Activated gamma-delta T cell (primary cell): Measurements from ENCODE around the gene PAIP2.
"Not testable (repeated sequence)": the region's sequence is repeated elsewhere in the genome, so short reads cannot be mapped to it uniquely, and the experiment has no call there.

Experiments used
- DNase-seq: peaks from one replicate; lab custom pipeline; 2025; lab: John Stamatoyannopoulos, UW

Gene PAIP2

DNA sequence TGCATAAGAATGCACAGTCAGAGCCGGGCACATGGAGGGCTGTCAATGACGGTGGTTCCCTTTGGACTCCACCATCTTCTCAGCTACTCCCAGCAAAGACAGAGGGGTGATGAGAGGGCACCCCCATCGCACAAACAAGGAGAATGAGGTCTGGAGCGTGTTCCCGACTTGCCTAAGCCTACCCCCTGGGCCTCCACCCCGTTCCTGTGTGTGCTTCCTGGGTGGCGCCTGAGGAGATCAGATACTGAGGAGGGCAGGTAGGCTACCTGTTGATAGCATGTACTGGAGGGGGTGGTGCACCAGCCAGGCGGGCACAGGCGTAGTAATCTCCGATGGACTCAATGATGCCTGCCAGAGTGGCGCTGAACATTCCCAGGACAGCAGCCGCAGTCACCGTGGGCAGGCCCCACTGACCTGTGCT is 37.3 kb downstream of the PAIP2 start:
- no peak for DNase-seq

DNA sequence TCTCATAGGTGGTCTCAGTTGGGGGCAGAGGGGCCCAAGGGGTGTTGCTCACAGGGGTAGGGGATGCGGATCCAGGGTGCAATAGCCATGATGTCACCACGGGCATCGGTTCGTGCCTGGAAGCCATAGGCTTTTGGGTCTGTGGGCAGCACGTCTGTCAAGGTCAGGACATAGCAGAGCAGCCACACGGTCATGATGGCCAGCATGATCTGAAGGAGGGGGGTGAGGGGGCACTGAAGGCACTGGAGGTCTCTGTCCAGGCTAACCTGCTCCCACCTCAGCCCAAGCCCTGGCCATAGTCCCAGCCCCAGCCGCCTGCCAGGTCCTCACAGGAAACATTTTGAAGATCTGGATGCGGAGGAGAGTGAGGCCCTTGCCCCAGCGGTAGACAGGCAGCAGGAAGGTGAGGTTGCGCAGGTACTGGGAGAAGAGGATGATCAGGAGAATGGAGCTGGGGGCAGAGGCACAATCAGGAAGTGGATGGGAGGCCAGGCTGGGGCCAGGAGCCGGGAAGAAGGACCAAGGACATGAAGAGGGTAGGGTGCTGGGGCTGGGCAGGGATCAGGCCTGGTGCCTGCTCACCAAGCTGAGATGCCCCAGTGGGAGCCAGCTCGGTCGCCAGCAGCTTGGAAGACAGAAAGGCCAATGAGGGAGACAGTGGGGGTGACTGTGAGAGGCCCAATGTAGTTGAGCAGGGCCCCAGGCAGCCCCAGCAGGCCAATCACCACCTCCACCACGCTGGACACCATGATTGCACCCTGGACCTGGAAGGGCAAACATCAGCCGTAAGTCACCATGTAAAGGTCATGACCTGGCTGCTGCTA is 38.2 kb downstream of the PAIP2 start:
- no peak for DNase-seq

DNA sequence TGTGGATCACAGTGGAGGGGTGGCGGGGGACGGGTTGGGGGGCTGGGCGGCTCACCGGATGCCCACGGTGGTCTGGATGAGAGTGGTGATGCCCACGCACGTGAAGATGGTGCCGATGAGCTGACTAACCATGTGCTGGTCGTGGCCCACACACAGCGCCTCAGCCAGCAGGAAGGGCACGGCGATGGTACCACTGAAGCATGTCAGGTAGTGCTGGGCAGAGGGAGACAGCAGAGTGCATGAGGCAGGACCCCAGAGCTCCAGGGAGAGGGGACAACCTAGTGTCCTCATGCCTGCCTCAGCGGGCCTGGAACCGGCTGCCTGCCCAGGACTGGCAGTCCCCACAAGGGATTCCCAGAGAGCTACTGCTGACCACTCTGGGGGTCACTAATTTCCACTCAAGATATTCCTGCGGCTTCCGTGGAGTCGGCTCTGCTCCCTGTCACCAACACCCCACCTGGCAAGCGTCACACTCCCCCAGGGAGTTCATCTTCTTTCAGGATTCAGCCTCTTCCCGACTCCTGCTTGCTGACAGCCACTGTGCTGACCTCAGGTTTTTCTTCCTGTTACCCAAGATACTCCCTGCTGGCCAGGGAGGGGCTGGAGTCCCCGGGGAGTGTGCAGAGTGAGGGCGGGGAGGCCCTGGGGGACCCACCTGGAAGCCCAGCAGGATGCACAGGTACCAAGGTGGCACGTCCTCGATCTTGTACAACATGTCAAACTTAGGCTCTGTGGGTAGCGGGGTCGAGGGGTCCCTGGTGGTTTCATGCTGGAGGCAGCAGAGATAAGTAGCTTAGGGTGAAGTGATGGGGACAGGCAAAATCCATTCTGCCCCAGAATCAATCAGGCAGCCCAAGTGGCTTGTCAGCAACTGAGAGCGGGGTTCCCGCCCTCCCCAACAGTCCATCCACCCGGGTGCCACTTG is 40.4 kb downstream of the PAIP2 start:
- no peak for DNase-seq

DNA sequence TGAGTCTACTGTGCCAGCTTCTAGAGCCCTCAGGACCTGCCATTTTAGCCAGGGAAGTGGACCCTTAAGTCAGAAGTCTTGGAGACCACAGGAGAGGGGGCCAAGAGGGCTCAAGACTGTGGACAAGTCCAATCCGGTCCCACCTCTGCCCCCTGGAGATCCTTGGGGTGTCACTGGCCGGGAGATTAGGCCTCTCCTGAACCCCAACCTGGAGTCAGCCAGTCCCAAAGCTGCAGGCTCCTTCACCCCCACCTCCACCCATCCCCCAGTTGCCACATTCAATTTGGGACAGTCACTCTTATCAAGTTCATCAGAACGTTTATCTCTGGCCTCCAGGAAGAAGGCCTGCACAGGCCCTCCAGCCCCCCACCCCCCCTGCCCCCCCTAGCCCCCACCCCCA is 41.2 kb downstream of the PAIP2 start:
- DNase-seq, result no peak

DNA sequence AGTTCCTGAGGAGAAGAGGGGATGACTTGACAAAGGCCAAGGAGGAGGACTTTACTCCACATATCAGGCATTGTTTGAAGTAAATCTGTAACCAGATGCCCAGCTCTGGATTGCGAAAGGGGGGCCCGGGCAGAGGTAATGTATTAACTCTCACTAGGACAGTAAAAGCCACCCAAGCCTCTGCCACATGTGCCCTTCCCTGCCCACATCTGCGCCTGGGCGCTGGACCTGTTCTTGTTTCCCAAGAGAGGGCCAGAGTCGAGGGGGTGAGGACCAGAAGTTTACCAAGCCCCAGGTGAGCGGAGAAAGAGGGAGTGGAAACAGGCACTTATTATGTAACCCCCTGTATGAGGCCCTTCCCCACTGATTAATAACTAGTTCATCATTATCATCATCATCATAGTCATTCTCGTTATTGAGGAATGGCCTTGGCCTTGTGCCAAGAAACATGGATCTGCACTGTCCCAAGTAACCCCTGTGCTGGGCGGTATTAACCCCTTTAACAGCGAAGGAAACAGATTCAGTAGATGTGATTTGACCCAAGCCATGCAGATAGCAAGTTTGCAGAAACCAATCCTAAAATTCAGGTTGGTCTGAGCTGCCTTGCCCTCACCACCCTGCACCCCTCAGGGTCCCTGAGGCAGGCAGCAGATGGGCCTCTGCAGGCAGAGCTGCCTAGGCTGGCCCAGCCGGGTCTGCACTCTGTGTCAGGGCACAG is 41.8 kb downstream of the PAIP2 start, which contains the start of gene SLC23A1:
Gene SLC23A1 (minus strand): TSS at position 23 of the 718 bp plus-strand sequence. CDS start 44 bp downstream, outside the sequence.
- no peak for DNase-seq

DNA sequence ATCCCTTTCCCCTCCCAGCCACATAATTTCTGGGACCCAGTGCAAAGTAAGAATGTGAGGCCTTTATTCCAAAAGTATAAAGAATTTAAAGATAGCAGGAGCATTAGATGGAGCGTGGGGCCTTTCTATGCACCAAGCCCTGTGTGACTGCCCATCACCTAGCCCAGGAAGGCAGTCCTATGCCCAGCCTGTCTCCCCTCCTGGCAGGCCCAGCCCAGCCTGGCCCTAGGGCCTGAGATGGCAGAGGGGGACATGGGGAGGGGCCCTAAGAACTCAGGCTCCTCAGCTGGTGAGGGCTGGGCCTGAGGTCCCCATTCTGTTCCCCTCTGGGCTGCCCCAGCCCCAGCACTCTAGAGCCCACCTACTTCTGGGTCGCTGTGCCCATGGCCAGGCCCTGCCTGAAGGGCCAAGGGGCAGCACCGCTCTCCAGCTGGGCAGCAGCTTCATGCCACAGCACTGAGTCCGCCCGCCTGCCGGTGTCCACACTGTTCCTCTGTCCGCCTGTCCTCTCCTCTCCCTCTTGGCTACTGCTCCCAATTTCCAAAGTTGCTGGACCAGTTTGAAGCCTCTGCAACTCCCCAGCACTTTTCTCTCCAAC is 42.4 kb downstream of the PAIP2 start:
- DNase-seq, result no peak

DNA sequence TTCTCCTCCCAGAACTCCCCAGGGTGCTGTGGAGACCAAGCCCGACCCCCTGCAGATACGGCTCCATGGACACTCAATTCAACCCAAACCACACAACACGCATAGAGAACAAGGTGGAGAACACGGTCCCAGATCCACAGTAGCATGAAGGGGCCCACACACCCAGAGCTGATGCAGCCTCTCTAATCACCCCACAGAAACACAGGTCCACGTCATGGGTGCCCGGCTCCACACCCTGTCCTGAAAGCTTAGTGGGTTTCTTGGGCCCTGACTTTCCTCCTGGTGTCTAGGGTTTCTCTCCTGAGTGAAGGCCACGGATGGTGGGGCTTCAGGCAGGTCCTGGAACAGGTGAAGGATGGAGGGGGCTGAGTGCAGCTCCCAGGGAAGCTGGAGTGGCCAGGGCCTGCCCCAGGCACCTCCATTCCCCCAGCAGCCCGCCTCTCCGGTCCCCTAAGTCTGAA is 43.0 kb downstream of the PAIP2 start:
- no peak for DNase-seq

DNA sequence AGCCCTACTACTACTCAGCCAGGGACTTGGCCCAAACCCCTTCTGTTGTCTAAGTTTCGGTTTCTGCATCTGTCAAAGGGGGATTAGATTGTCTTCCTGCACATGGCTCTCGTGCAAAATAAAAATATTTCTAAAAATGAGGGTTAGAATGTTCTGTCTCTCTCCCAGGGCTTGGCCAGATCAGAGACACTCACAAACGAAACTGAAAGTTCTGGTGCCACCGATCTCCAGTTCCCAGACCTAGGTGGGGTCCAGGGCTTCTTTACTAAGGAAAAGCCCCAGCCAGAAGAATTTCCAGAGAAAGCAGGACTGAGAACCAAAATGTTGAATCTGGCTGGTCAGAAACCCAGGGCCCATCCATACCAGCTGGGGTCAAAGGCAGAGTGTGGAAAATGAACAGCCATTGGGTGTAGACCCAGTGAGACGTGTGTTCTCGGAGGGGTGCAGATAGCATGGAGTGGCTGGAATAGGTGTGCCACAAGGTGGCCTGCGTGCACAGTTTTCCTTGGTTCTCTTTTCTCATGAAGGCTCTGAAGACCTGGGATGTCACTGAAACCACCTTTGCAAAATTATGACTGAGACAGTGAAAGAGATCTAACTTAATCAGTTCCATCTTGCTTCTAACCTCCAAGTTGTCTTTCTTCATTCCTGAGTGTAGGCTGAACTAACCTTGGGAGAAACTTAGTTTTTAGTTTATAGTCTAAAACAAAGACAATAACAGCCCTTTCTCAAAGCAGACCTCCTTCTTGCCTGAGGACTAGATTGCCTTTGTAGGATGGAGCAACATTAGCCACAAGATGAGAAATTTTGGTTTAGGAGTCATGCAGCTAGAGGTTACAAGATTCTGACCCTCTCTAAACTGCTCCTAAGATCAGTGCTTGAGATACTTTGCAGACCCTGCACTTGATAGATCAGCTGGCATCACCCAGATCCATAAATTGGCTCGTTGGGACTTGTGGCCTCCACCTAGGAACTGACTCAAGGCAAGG is 43.7 kb downstream of the PAIP2 start:
- no peak for DNase-seq

DNA sequence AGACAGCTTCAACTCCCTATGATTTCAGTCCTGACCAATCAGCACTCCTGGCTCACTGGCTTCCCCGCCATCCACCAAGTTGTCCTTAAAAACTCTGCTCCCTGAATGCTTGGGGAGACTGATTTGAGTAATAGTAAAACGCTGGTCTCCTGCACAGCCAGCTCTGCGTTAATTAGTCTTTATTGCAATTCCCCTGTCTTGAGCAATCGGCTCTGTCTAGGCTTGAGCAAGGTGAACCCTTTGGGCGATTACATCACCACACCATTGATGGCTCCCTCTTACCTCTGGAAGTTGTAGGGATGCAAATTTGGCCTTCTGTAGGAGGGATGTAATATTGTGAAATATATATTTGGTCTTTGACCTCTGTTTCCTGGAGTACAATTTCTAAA is 44.4 kb downstream of the PAIP2 start:
- DNase-seq, result no peak

DNA sequence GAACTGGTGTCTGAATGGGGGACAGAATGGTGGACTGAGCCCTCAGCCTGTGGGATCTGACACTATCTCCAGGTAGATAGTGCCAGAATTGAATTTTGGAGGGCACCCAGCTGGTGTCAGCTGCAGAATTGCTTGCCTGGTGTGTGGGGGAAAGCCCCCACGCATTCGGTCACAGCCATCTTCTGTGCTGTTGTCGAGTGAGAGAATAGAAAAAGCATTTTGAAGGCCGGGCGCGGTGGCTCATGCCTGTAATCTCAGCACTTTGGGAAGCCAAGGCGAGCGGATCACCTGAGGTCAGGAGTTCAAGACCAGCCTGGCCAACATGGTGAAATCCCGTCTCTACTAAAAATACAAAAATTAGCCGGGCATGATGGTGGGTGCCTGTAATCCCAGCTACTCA is 45.3 kb downstream of the PAIP2 start:
- DNase-seq, result not testable (repeated sequence)

DNA sequence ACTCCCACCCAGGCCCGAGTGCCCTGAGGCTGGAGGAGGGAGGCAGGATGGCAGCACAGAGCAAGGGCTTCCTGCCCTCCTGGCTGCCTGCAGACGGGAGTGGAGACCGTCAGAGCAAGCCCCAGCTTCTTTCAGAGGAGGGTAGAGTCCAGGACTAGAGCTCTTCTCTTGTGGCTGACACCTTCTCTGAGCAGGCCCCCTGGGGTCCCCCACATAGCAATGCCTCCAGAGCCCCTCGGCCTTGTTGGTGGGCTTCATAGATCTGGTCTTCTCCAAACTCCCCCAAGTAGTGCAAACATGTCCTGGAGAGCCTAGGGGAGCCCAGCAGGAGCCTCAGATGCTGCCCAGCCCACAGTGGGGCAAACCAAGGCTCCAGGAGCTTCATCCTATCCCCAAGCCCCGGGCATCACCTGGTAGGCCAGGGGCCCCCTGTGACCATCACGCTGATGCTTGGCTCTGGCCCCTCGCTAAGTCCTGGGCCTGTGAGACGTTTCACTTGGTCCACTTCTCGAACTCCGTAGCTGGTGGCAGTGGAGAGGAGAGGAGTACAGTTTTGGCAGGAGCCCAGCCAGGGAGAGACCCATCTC is 46.0 kb downstream of the PAIP2 start:
- DNase-seq, result no peak

DNA sequence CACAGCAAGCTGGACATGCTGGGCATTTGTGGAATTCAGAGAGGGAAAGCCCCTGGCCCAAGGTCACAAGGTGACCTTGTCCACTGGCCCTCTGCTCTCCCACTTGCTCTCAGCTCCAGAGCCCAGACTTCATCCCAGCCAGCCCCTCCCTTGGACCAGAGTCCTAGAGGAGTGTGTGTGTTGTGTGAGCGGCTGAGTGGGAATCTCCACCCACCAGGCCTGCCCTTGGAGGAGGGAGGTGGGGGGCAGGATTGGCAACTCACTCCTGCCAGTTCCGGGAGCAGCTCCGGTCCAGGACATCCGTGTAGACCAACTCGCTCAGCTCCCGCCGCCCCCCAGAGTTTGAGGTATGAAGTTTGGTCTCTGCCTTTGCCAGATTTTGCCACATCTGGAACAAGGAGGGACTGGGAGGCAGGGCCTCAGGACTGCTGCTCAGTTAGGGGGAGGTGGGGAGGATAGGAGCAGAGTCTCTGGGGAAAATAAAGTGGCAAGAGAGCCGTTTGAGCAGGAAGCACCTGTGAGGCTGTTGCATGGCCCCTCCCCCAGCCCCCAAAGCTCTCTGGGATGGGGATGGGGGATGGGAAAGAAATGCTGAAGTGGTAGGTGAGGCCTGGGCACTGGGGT is 46.7 kb downstream of the PAIP2 start:
- no peak for DNase-seq

DNA sequence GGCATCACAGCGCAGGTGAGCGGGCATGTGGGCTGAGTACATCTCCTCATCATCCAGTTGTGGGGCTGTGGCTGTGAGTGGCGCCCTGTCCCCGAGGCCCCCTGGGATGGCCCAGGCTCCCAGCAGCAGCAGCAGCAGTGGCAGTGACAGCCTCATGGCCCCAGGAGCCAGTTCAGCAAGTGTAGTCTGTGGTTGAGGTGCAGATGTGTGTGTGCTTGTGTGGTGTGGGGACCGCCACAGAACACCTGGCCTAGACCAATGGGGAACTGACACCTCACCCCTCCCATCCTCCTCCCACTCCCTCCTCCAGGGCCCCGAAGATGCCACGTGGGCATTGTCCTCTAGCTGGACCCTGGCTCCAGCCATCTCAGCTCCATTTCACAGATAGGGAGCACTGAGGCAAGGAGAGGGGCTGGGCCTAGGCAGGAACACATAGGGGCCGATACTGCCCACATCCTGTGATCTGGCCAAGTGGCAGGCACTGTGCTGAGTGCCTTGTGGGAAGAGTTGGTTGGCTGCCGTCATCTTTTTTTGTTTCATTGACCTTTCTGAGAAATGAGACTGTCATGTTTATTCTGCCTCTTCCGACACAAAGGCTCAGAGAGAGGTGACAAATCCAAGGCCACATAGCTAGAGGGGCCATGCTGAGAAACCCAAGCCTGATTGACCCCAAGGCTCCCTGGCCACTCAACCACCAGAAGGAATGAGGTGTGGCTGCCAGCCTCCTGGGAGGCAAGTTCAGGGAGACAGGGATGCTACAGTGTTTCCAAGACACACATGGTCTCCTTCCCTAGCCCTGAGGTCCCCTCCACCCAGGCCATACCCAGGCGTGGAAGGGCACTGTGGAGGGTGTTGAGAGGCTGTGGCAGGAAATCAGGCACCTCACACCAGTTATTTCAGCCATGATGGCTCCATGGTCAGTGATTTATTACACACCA is 48.3 kb downstream of the PAIP2 start, which contains the start of gene MZB1:
Gene MZB1 (minus strand): TSS at position 213 of the 938 bp plus-strand sequence. CDS start 57 bp downstream, at position 156.
- DNase-seq, result peak; percentile 32

DNA sequence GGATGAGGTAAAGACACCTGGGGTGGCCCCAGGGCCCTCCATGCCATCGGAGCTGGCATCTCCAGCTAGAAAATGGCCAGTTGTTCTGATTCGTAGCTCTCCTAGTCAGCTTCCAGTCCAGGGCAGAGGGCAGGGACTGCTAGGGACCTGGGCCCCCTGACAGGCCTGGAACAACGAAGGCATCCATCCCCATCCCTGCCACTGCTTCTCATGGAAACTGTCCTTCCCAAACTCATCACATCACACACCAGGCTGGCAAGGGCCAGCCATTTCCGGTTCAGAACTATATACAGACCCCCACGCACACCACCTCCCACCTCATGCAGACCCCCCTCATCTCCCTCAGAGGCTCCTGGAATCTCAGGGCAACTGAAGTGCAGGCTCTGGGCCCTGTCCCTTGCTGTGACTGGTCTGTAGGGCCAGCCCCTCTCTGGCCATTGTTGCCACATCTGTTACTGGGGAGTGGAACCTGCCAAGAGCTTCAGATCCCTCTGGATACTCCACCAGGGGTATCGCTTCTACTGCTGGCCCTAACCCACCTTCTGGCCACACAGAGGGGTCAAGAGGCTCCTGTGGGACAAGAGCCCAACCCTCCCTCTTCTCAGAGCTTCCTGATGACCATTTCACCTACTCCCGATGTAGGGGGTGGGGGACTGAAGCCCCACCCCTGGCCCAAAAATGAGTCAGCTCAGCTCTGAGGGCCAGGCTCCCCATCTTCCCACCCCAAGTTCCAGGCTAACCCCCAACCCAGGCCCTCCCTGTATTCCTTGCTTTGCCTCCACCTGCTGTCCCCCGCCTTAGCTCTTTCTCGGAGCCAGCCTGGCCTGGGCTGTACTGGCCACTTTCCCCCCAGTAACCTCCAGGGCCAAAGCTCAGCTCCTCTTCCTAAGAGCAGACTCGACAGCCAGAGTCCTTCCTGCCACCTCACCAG is 49.2 kb downstream of the PAIP2 start:
- no peak for DNase-seq

DNA sequence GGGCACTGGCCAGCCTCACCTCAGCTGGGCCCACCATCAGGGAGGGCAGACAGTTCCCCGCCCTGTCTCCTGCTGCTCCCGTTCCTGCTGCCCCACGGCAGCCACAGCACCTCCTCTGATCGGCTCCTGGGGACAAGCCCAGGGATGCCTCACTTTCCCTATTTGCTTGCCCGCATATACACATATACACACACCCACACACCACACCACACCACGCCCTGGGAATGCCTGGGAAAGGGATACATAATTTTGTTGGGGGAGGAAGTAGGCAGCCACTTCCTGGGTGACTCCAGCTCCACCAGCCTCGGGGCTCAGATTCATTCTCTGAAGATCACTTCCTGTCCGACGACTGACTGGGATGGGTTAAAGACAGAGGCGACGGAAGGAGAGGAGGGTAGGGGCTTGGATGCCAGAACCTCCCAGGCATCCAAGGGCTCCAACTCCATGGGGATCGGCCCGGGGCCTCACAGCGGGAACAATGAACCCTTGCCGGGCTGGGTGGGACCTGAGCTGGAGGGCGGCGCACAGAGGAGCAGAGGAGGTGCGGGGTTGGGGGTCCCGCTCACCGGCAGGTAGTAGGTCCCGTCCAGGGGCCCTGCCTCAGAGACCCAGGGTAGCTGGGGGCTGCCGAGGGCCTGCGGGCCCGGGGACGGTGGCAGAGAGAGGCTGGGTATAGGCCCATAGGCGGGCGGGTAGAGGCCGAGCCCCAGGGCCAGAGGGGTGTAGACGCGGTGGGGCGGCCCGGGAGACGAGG is 50.1 kb downstream of the PAIP2 start:
- no peak for DNase-seq

DNA sequence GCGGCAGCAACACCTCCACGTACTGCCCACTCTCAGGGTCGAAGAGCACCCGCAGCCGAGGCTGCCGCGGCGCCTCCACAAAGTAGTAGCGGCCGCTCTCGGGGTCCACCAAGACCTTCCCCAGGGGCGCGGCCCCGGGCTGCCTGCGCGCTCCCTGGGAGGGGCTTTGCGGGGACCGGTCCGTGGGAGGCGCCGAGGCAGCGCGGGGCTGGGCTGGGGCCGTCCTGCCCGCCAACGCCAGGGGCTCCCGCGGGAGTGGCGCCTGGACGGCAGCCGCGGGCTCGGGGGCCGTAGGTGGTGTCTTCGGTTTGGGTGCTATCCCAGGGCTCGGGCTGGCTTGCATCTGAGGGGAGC is 50.6 kb downstream of the PAIP2 start:
- no peak for DNase-seq
